Nephron (organoid): Measurements from ENCODE around the gene CCNL2.
A peak's percentile ranks its signal among the peaks of the same experiment; 100 is the strongest.

ENCODE experiments used
- H3K27ac Mint-ChIP-seq, 3 experiments: 2 replicates each; pipeline ENCODE4 v1.8.0; 2020; ENCODE audit warnings: mixed read lengths in 3 of 3, mild to moderate bottlenecking in 2 of 3, moderate library complexity in 1 of 3
- H3K27me3 Mint-ChIP-seq: 2 replicates; pipeline ENCODE4 v1.8.0; 2021; ENCODE audit warnings: low read depth, mild to moderate bottlenecking, moderate library complexity, mixed read lengths
- H3K36me3 Mint-ChIP-seq: 2 replicates; pipeline ENCODE4 v1.8.0; 2020; ENCODE audit warnings: low read depth, mixed read lengths
- H3K4me1 Mint-ChIP-seq: 2 replicates; pipeline ENCODE4 v1.8.0; 2020; ENCODE audit warnings: mixed read lengths
- H3K4me3 Mint-ChIP-seq, 3 experiments: 2 replicates each; pipeline ENCODE4 v1.8.0; 2020; ENCODE audit warnings: mild to moderate bottlenecking in 3 of 3, mixed read lengths in 3 of 3, moderate library complexity in 2 of 3
- H3K9me3 Mint-ChIP-seq: 2 replicates; pipeline ENCODE4 v1.8.0; 2020; ENCODE audit warnings: mixed read lengths
- CTCF ChIP-seq, 3 experiments: fragments of 200-600 bp; sonication (generic); IDR thresholded peaks; one replicate each; pipeline ENCODE4 v1.5.0; 2021; ENCODE audit warnings: antibody characterized with exemption in 3 of 3; ENCODE audit not compliant: unreplicated experiment in 3 of 3

The CCNL2 gene

GRCh38 chr1:1402072-1402900 is 3.2 kb upstream of the CCNL2 start:
- H3K9me3 Mint-ChIP-seq, result no peaks in the 10 kb centered on the region
- H3K27me3 Mint-ChIP-seq, result no peaks in the 10 kb centered on the region
- peak overlapping the region; percentile 59 to 91 (median 74) for H3K27ac Mint-ChIP-seq
- peak overlapping the region; percentile 94 to 96 (median 95) for H3K4me3 Mint-ChIP-seq
- H3K36me3 Mint-ChIP-seq, result peaks cover 38% of the 10 kb centered on the region
- TF ChIP-seq CTCF (IDR thresholded peaks at IDR 0.05; ENCODE audit: unreplicated experiment in 3 of 3), result peak; percentile 46 to 62 (median 50)
- peaks cover 19% of the 10 kb centered on the region for H3K4me1 Mint-ChIP-seq

- Mint-ChIP-seq H3K9me3 (no peaks in the 10 kb centered on the region), H3K36me3 (peaks cover 38% of the 10 kb centered on the region), H3K27ac (peak overlapping the region; percentile 59 to 91 (median 74)), H3K27me3 (no peaks in the 10 kb centered on the region), H3K4me1 (peaks cover 19% of the 10 kb centered on the region), H3K4me3 (peak overlapping the region; percentile 94 to 96 (median 95))
- no peak for TF ChIP-seq CTCF (IDR thresholded peaks at IDR 0.05; ENCODE audit: unreplicated experiment in 3 of 3)
These were observed 2.4 kb upstream of the CCNL2 start for GRCh38 chr1:1401457-1402010.

GRCh38 chr1:1400576-1401456 is 1.7 kb upstream of the CCNL2 start:
- Mint-ChIP-seq H3K27me3 (no peaks in the 10 kb centered on the region), H3K4me3 (peak overlapping the region; percentile 94 to 96 (median 95)), H3K27ac (peak overlapping the region; percentile 67 to 91 (median 81)), H3K4me1 (peaks cover 19% of the 10 kb centered on the region), H3K9me3 (no peaks in the 10 kb centered on the region), H3K36me3 (peaks cover 39% of the 10 kb centered on the region)
- no peak for TF ChIP-seq CTCF (IDR thresholded peaks at IDR 0.05; ENCODE audit: unreplicated experiment in 3 of 3)

GRCh38 chr1:1399872-1400575 is 889 bp upstream of the CCNL2 start:
- TF ChIP-seq CTCF (IDR thresholded peaks at IDR 0.05; ENCODE audit: unreplicated experiment in 3 of 3), result no peak

GRCh38 chr1:1398677-1399186 is 403 bp downstream of the CCNL2 start:
- no peaks in the 10 kb centered on the region for H3K9me3 Mint-ChIP-seq
- peak overlapping the region; percentile 96 to 98 (median 97) for H3K4me3 Mint-ChIP-seq
- peaks cover 46% of the 10 kb centered on the region for H3K36me3 Mint-ChIP-seq
- no peak for TF ChIP-seq CTCF (IDR thresholded peaks at IDR 0.05; ENCODE audit: unreplicated experiment in 3 of 3)
- H3K4me1 Mint-ChIP-seq, result peaks cover 25% of the 10 kb centered on the region
- no peaks in the 10 kb centered on the region for H3K27me3 Mint-ChIP-seq
- peak overlapping the region; percentile 75 to 89 (median 88) for H3K27ac Mint-ChIP-seq

More at GRCh38 chr1:1399872-1400575, 889 bp upstream of the CCNL2 start:
- Mint-ChIP-seq H3K27me3 (no peaks in the 10 kb centered on the region), H3K36me3 (peaks cover 41% of the 10 kb centered on the region), H3K4me1 (peaks cover 26% of the 10 kb centered on the region), H3K27ac (peak overlapping the region; percentile 59 to 81 (median 67)), H3K9me3 (no peaks in the 10 kb centered on the region), H3K4me3 (peak overlapping the region; percentile 94 to 96 (median 95))
